Astrocyte of the cerebellum (primary cell): ENCODE results near the gene MSH5.

ENCODE experiments used
- DNase-seq: peaks from one replicate; pipeline ENCODE4 v3.0.0-alpha.2; 2011; ENCODE audit warnings: low read depth
- H3K4me3 ChIP-seq: 2 replicates; pipeline ENCODE4 v1.5.1; 2011; ENCODE audit warnings: mild to moderate bottlenecking, low read depth, low read length, moderate library complexity
- in situ Hi-C: cut with HindIII; loops from 2 replicates; pipeline ENCODE4 v1.10.0; 2017; ENCODE audit warnings: low sequenced_read_pairs
- TF ChIP-seq, protein P1 (sequence below): IDR thresholded peaks from 2 replicates; pipeline ENCODE4 v1.5.1; 2012; ENCODE audit warnings: low read length, low read depth, moderate library complexity, mild to moderate bottlenecking; ENCODE audit errors: missing control alignments

MSH5 gene

DNA sequence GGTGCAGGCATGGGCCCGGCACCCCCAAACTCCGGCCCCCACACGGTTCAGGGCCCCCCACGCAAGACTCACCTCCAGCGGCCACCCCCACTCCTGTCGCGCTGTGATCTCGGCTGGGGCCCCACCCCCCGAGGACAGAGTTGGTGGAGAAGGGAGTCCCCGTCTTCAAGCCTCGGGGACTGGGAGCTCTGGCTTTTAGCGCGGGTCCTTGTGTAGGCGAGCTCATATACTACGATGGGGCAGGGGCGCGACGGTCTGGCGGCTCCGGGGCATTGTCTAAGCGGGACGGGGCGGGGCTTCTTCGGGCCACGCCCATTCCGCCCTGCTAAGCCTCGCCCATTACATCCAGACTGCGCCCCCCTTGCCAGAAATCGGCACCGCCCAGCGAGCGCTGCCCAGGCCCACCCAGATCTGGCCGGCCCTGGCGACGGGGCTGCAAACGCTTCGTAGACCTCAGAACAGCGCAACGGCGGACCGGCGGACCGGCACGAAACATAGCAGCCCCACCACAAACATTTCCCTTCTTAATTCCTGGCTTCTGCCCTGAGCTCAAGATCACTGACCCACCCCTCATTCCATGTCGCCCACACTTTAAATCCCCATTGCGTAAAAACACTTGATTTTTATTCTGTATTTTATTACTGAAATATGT lies 9.7 kb upstream of the MSH5 start:
- peak overlapping the region; percentile 97 for H3K4me3 ChIP-seq
- peak; percentile 78 for DNase-seq
- TF ChIP-seq, protein P1, sequence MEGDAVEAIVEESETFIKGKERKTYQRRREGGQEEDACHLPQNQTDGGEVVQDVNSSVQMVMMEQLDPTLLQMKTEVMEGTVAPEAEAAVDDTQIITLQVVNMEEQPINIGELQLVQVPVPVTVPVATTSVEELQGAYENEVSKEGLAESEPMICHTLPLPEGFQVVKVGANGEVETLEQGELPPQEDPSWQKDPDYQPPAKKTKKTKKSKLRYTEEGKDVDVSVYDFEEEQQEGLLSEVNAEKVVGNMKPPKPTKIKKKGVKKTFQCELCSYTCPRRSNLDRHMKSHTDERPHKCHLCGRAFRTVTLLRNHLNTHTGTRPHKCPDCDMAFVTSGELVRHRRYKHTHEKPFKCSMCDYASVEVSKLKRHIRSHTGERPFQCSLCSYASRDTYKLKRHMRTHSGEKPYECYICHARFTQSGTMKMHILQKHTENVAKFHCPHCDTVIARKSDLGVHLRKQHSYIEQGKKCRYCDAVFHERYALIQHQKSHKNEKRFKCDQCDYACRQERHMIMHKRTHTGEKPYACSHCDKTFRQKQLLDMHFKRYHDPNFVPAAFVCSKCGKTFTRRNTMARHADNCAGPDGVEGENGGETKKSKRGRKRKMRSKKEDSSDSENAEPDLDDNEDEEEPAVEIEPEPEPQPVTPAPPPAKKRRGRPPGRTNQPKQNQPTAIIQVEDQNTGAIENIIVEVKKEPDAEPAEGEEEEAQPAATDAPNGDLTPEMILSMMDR = no peak
- in situ Hi-C loops = loop anchor here (5.0 kb wide), 1 partner anchor 38 kb away; no protein-coding TSS in a partner anchor

DNA sequence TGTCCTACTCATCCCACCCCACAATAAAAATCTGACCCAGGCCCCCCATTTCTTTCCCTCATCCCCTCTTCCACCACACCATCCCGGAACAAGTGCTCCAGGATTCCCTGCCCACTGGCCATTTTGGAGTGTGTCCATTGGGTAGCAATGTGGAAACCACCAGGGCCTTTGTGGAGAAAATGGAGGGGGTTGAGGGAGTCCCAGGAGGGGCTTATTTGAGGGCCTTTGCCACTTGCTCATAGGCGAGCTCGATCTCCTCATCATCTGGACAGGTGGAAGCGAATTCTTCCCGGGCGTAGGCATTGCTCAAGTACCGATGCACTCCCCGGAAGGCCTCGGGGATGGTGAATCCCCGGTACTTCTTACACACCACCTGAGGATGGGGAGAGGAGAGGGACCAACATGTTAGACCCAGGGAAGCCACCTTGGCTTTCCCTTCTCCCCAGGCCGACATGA lies 9.1 kb upstream of the MSH5 start:
- TF ChIP-seq, protein P1 = no peak
- peak overlapping the region; percentile 97 for H3K4me3 ChIP-seq
- in situ Hi-C loops = loop anchor here (5.0 kb wide), 1 partner anchor 38 kb away; no protein-coding TSS in a partner anchor
- DNase-seq = no peak

DNA sequence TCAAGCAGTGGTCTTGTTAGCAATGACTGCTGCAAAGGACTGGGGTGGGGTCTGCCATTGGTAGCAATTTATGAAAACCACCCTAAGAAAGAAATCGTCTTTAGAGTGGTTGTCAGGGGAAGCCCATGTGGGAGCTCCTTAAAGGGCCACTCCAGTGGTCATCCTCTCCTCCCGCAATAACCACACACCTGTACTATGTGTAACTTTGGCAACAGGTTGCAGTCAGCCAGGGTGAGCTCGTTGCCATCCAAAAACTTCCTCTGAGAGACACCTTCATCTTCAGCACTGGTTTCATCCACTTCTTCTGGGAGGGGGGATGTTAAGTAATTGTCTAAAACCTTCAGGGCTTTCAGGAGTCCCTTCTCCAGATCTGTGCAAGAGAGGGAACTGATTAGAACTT lies 7.8 kb upstream of the MSH5 start:
- H3K4me3 ChIP-seq = no peak overlapping the region
- in situ Hi-C loops = loop anchor here (5.0 kb wide), 1 partner anchor 40 kb away; no protein-coding TSS in a partner anchor
- TF ChIP-seq, protein P1 = no peak
- no peak for DNase-seq

DNA sequence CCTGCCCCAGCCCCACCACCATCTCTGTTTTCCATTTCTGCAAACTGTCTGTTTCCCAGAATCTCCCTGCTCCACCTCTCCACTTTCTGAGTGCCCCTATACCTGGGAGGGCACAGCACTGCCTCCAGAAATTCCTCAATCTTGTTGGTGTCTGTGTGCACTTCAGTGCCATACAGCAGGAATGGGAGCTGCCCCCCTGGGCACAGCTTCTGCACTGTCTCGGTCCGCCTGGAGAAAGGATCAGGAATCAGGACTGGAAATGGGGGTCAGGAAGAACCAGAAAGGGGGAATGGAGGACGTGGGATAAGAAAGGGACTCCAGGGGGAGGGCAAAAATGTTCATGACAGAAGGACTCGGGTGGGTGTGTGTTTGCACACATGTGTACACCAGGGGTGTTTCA lies 6.1 kb upstream of the MSH5 start:
- no peak for DNase-seq
- in situ Hi-C loops = loop anchor here (5.0 kb wide), 1 partner anchor 41 kb away; no protein-coding TSS in a partner anchor
- TF ChIP-seq, protein P1 = no peak
- H3K4me3 ChIP-seq = peak overlapping the region; percentile 99

DNA sequence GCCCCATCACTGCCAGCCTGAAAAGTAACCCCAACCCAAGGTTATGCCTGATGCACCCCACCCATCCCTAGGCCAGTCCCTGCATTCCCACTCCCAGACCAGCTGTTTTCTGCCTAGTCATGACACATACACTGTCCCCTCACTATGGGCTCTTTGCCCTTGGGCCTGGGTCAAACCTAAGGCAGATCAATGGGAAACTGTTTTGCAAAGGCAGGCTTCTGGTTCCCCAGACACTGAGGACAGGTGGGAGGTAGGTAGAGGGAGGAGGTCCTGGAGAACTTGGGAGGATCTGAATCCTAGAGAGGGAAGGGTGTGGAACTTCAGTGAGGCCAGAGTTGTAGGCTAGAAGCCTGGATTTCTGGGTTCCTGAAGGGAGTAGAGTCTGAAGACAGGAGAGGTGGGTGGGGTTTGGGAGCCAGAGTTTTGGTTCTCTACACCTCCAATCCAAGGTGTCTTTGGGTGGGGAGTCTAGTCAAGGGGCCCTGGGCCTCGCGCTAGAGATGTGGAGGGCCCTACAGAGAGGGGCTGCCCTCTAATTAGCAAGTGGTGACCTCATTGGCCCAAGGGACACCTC lies 5.5 kb upstream of the MSH5 start:
- DNase-seq = no peak
- in situ Hi-C loops = loop anchor here (5.0 kb wide), 1 partner anchor 42 kb away; no protein-coding TSS in a partner anchor
- peak overlapping the region; percentile 99 for H3K4me3 ChIP-seq
- TF ChIP-seq, protein P1 = no peak

DNA sequence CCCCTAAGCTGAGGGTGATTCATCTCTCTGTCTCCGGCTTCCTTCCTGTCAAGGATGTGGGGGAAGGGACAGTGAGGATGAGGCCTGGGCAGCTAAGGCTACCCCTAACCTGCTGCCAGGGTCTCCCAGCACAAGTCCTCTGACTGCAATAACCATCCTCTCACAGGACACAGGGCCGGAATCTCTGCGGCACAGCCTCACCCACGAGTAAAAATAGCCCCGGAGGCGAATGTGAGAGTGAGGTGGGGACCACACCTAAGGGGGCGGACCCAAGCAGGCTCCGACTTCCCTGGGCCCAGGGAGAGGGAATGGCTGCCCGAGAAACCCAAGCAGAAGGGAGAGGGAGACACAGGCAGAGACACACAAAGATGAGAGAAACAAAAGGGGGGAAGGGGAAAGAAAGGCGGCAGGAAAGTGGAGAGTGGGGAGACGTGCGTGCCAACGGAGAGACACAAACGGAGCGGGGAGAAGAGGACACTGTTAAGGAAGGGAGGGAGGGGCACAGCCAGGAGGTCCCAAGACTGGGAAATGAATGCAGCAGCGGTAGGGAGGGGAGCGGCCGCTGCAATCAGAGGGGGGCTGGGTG lies 4.9 kb upstream of the MSH5 start:
- no peak for DNase-seq
- TF ChIP-seq, protein P1 = no peak
- in situ Hi-C loops = loop anchor here (5.0 kb wide), 1 partner anchor 43 kb away; no protein-coding TSS in a partner anchor
- peak overlapping the region; percentile 99 for H3K4me3 ChIP-seq
